Lower leg skin (tissue), 3 donors: ENCODE results near the gene TMEM35B.

ENCODE experiments used
- POLR2A ChIP-seq, 2 donors: fragments of 450-650 bp; IDR thresholded peaks; one replicate each; pipeline ENCODE4 v1.6.1; 2016 to 2017; ENCODE audit warnings: antibody characterized with exemption in 2 of 2, mild to moderate bottlenecking in 1 of 2, moderate library complexity in 1 of 2
- TF ChIP-seq, protein P1 (sequence below), 3 donors: fragments of 450-650 bp; IDR thresholded peaks; one replicate each; pipeline ENCODE4 v1.5.1; 2016; ENCODE audit warnings: antibody characterized with exemption in 3 of 3, mild to moderate bottlenecking in 3 of 3, moderate library complexity in 2 of 3

DNA sequence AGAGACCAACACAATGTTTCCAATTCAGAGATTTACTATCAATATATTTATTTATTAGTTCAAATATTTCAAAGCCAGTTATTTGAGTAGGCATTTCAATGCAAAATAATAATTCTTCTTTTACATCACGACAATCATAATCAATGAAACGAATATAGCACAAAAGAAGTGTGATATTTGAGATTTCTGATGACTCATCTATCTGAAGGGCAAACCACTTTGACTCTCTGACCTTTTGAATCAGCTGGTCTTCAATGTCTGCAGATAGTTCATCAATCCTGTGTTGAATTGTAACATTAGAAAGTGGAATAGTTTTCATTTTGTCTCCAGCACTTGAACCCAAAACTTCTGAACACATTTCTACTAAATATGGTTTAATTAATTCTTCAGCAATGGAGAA is 3.0 kb upstream of the TMEM35B start:
- no peak for TF ChIP-seq POLR2A (IDR thresholded peaks at IDR 0.05)
- TF ChIP-seq, protein P1, sequence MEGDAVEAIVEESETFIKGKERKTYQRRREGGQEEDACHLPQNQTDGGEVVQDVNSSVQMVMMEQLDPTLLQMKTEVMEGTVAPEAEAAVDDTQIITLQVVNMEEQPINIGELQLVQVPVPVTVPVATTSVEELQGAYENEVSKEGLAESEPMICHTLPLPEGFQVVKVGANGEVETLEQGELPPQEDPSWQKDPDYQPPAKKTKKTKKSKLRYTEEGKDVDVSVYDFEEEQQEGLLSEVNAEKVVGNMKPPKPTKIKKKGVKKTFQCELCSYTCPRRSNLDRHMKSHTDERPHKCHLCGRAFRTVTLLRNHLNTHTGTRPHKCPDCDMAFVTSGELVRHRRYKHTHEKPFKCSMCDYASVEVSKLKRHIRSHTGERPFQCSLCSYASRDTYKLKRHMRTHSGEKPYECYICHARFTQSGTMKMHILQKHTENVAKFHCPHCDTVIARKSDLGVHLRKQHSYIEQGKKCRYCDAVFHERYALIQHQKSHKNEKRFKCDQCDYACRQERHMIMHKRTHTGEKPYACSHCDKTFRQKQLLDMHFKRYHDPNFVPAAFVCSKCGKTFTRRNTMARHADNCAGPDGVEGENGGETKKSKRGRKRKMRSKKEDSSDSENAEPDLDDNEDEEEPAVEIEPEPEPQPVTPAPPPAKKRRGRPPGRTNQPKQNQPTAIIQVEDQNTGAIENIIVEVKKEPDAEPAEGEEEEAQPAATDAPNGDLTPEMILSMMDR (IDR thresholded peaks at IDR 0.05) = no peak
